A549 (cell line): ENCODE measurements around the gene ZBTB20. TPM values are rescaled to one million over a fixed set of nuclear protein-coding genes. Genes with fewer than 3 reads are reported as not detected.

Source experiments
- ATAC-seq, 2 experiments: fragments of 200-7000 bp in 1 of 2; fragments of >200 bp in 1 of 2; cut with Nextera tagmentation in 1 of 2; cut with Tn5 transposase in 1 of 2; 3 replicates each; pipeline versions ENCODE4 v1.8.0 to v1.9.1; 2018 to 2020; ENCODE audit warnings: mild to moderate bottlenecking in 1 of 2, moderate library complexity in 1 of 2
- CTCF ChIA-PET: fragments of 300-600 bp; sonication (Branson Sonifier 250); formaldehyde crosslinking; extraction: SDS; loops from one replicate; lab custom pipeline; 2021; ENCODE audit warnings: antibody characterized with exemption, inconsistent platforms; lab: Yijun Ruan, JAX
- POLR2A ChIA-PET: fragments of 350-600 bp; formaldehyde crosslinking; extraction: SDS; loops from one replicate; lab custom pipeline; 2021; ENCODE audit warnings: antibody characterized with exemption, inconsistent platforms; lab: Yijun Ruan, JAX
- DNase-seq, 2 experiments: peaks; one replicate each; pipeline versions ENCODE4 v3.0.0 to v3.0.0-alpha.2; 2011 to 2016; ENCODE audit warnings: low read depth in 1 of 2, low spot score in 1 of 2
- FAIRE-seq: peaks from 2 replicates; lab custom pipeline; 2011; peaks lifted over from hg19 to GRCh38; lab: Jason Lieb, UNC
- H3K27ac ChIP-seq, 2 experiments: fragments of >200 bp; sonication (Bioruptor Twin); formaldehyde crosslinking; 3 replicates each; pipeline ENCODE4 v1.5.1; 2016 to 2017
- H3K4me1 ChIP-seq: fragments of >200 bp; sonication (Bioruptor Twin); formaldehyde crosslinking; 3 replicates; pipeline ENCODE4 v1.6.1; 2016
- H3K4me2 ChIP-seq: fragments of >200 bp; sonication (Bioruptor Twin); formaldehyde crosslinking; 3 replicates; pipeline ENCODE4 v1.6.1; 2016
- H3K4me3 ChIP-seq: fragments of >200 bp; sonication (Bioruptor Twin); formaldehyde crosslinking; 3 replicates; pipeline ENCODE4 v1.5.1; 2016
- H3K9me3 ChIP-seq: fragments of >200 bp; sonication (Bioruptor Twin); formaldehyde crosslinking; 3 replicates; pipeline ENCODE4 v1.6.1; 2016
- BCL3 ChIP-seq: fragments of >200 bp; sonication (Bioruptor Twin); formaldehyde crosslinking; IDR thresholded peaks from 3 replicates; pipeline ENCODE4 v1.6.1; 2016
- BHLHE40 ChIP-seq: IDR thresholded peaks from 2 replicates; pipeline ENCODE4 v1.6.1; 2012; ENCODE audit warnings: low read depth, low read length, inconsistent platforms
- CHD2 ChIP-seq: fragments of 150-350 bp; IDR thresholded peaks from 2 replicates; pipeline ENCODE4 v1.6.1; 2014; ENCODE audit warnings: low read length; ENCODE audit not compliant: partially characterized antibody
- EHF ChIP-seq: fragments of 250-450 bp; sonication (Bioruptor Pico); IDR thresholded peaks from 2 replicates; pipeline ENCODE4 v1.5.0; 2020; ENCODE audit warnings: mild to moderate bottlenecking
- EP300 ChIP-seq, 2 experiments: fragments of >200 bp; sonication (Bioruptor Twin); formaldehyde crosslinking; IDR thresholded peaks; 2 replicates in 1 of 2; 3 replicates in 1 of 2; pipeline ENCODE4 v1.6.1; 2016 to 2017
- FOSL2 ChIP-seq, 2 experiments: fragments of 450-650 bp in 1 of 2; fragments of >200 bp in 1 of 2; sonication (Bioruptor Twin) in 1 of 2; formaldehyde crosslinking; IDR thresholded peaks; 2 replicates each; pipeline versions ENCODE4 v1.5.0 to v1.6.1; 2016 to 2020; ENCODE audit warnings: mild to moderate bottlenecking in 1 of 2, moderate library complexity in 1 of 2
- GATA3 ChIP-seq: IDR thresholded peaks from 2 replicates; pipeline ENCODE4 v1.6.1; 2012; ENCODE audit warnings: borderline replicate concordance
- HOXA7 ChIP-seq: fragments of 250-450 bp; sonication (Bioruptor Pico); IDR thresholded peaks from 2 replicates; pipeline ENCODE4 v1.5.0; 2020; ENCODE audit warnings: mild to moderate bottlenecking, moderate library complexity
- KDM5A ChIP-seq: fragments of 200-600 bp; sonication (generic); IDR thresholded peaks from 2 replicates; pipeline ENCODE4 v1.6.1; 2016; ENCODE audit warnings: antibody characterized with exemption, mild to moderate bottlenecking
- MAFK ChIP-seq: fragments of 450-650 bp; IDR thresholded peaks from 2 replicates; pipeline ENCODE4 v1.6.1; 2014; ENCODE audit not compliant: partially characterized antibody
- NFE2L2 ChIP-seq: fragments of 150-350 bp; conservative IDR thresholded peaks from 2 replicates; pipeline ENCODE4 v1.6.1; 2014; ENCODE audit warnings: low read length
- POLR2A ChIP-seq: IDR thresholded peaks from 2 replicates; pipeline ENCODE4 v1.6.1; 2012; ENCODE audit warnings: mild to moderate bottlenecking, low read length
- RFX5 ChIP-seq: fragments of 450-650 bp; IDR thresholded peaks from 2 replicates; pipeline ENCODE4 v1.7.1; 2014; ENCODE audit warnings: antibody characterized with exemption, mild to moderate bottlenecking, moderate library complexity
- TP53 ChIP-seq: fragments of 250-450 bp; sonication (Bioruptor Pico); IDR thresholded peaks from 2 replicates; pipeline ENCODE4 v1.5.0; 2021; ENCODE audit warnings: mild to moderate bottlenecking, moderate library complexity
- ZSCAN20 ChIP-seq: fragments of 250-450 bp; sonication (Bioruptor Pico); IDR thresholded peaks from 2 replicates; pipeline ENCODE4 v1.8.0; 2022; ENCODE audit warnings: mild to moderate bottlenecking, moderate library complexity
- WGBS: methylation state at CpG from one replicate; pipeline ENCODE4 v1.1.6; 2017; ENCODE audit errors: missing lambda C conversion rate; 5-methylcytosine and 5-hydroxymethylcytosine counted together
- polyA plus RNA-seq, 4 experiments: library from polyadenylated mRNA; depleted of rRNA in 3 of 4; stranded (reverse); fragments of >200 nt; fragmentation: RNase III in 1 of 4; extraction: RNeasy Plus Mini Kit Qiagen cat#74134 plus additional on column Dnase treatment in 1 of 4; gene quantifications; 2 replicates in 3 of 4; 3 replicates in 1 of 4; pipeline ENCODE4 v1.2.3, GENCODE V29; 2011 to 2017
- TF ChIP-seq, protein P1 (sequence below): fragments of 200-600 bp; sonication (generic); IDR thresholded peaks from 2 replicates; pipeline ENCODE4 v1.6.1; 2016; ENCODE audit warnings: antibody characterized with exemption, mild to moderate bottlenecking, moderate library complexity
- TF ChIP-seq, protein P2 (sequence below): fragments of 250-450 bp; sonication (Bioruptor Pico); IDR thresholded peaks from 2 replicates; pipeline ENCODE4 v1.5.0; 2020; ENCODE audit warnings: low read depth, mild to moderate bottlenecking, moderate library complexity
- TF ChIP-seq, protein P3 (sequence below): IDR thresholded peaks from 2 replicates; pipeline ENCODE4 v1.6.1; 2012

ZBTB20 gene
- polyA plus RNA-seq, 2 of the 4 experiments (the other 2 are of a cell fraction), result 0.85 to 5.0 TPM

GRCh38 chr3:114355653-114356052, 791.4 kb downstream of the ZBTB20 start:
- TF ChIP-seq NFE2L2, result no peak
- TF ChIP-seq, protein P1, sequence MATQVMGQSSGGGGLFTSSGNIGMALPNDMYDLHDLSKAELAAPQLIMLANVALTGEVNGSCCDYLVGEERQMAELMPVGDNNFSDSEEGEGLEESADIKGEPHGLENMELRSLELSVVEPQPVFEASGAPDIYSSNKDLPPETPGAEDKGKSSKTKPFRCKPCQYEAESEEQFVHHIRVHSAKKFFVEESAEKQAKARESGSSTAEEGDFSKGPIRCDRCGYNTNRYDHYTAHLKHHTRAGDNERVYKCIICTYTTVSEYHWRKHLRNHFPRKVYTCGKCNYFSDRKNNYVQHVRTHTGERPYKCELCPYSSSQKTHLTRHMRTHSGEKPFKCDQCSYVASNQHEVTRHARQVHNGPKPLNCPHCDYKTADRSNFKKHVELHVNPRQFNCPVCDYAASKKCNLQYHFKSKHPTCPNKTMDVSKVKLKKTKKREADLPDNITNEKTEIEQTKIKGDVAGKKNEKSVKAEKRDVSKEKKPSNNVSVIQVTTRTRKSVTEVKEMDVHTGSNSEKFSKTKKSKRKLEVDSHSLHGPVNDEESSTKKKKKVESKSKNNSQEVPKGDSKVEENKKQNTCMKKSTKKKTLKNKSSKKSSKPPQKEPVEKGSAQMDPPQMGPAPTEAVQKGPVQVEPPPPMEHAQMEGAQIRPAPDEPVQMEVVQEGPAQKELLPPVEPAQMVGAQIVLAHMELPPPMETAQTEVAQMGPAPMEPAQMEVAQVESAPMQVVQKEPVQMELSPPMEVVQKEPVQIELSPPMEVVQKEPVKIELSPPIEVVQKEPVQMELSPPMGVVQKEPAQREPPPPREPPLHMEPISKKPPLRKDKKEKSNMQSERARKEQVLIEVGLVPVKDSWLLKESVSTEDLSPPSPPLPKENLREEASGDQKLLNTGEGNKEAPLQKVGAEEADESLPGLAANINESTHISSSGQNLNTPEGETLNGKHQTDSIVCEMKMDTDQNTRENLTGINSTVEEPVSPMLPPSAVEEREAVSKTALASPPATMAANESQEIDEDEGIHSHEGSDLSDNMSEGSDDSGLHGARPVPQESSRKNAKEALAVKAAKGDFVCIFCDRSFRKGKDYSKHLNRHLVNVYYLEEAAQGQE, result no peak
- no peak for ATAC-seq
- Histone ChIP-seq H3K4me1 (no peaks in the 10 kb centered on the region), H3K4me2 (no peak overlapping the region), H3K27ac (no peak overlapping the region), H3K9me3 (no peaks in the 10 kb centered on the region), H3K4me3 (no peak overlapping the region)
- DNase-seq, result no peak
- ChIA-PET CTCF (interaction anchor here (1.3 kb wide), 1 partner anchor 28 kb away, joined by 3 read pairs; no protein-coding TSS in a partner anchor), POLR2A (no interaction called here)
- no peak for FAIRE-seq

DNA sequence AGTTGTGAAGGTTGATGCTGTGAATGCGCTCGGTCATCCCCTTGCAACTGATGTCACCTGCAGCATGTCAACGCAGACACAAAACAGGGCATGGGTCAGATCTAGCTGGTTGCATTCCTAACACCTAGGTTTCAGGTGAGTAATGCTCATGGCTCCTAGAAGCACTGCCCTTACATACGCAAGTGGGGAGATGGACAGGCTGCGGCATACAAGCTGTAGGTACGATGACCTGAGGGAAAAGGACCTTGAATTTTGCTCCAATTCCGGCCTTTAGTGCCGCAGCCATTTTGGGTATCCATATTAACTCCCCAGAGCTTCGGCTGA, 795.3 kb downstream of the ZBTB20 start:
- CTCF ChIA-PET, result interaction anchor here (0.8 to 1.5 kb wide), 2 partner anchors 13 to 32 kb away, joined by 3 to 4 read pairs; no protein-coding TSS in a partner anchor
- 93% methylated on average over 9 of the region's 9 CpGs for WGBS
- Histone ChIP-seq H3K4me3 (no peak overlapping the region), H3K9me3 (no peaks in the 10 kb centered on the region), H3K27ac (no peak overlapping the region), H3K4me1 (no peaks in the 10 kb centered on the region), H3K4me2 (no peak overlapping the region)
- FAIRE-seq, result no peak
- TF ChIP-seq POLR2A, result no peak
- no peak for TF ChIP-seq CHD2
- TF ChIP-seq FOSL2 (IDR thresholded peaks at IDR 0.05), result no peak
- TF ChIP-seq FOSL2 (CRISPR knock-in tag; IDR thresholded peaks at IDR 0.05), result no peak
- TF ChIP-seq BCL3, result no peak
- no peak for TF ChIP-seq EP300 (IDR thresholded peaks at IDR 0.05)
- TF ChIP-seq, protein P2, sequence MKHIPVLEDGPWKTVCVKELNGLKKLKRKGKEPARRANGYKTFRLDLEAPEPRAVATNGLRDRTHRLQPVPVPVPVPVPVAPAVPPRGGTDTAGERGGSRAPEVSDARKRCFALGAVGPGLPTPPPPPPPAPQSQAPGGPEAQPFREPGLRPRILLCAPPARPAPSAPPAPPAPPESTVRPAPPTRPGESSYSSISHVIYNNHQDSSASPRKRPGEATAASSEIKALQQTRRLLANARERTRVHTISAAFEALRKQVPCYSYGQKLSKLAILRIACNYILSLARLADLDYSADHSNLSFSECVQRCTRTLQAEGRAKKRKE (CRISPR knock-in tag), result no peak
- no peak for TF ChIP-seq ZSCAN20 (CRISPR knock-in tag)
- TF ChIP-seq MAFK, result no peak
- no peak for TF ChIP-seq RFX5
- TF ChIP-seq HOXA7 (CRISPR knock-in tag), result no peak
- TF ChIP-seq GATA3, result no peak
- TF ChIP-seq KDM5A, result no peak
- TF ChIP-seq BHLHE40, result no peak
- TF ChIP-seq TP53 (CRISPR knock-in tag), result no peak
- TF ChIP-seq EHF (CRISPR knock-in tag), result no peak
- TF ChIP-seq, protein P3, sequence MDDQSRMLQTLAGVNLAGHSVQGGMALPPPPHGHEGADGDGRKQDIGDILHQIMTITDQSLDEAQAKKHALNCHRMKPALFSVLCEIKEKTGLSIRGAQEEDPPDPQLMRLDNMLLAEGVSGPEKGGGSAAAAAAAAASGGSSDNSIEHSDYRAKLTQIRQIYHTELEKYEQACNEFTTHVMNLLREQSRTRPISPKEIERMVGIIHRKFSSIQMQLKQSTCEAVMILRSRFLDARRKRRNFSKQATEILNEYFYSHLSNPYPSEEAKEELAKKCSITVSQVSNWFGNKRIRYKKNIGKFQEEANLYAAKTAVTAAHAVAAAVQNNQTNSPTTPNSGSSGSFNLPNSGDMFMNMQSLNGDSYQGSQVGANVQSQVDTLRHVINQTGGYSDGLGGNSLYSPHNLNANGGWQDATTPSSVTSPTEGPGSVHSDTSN, result no peak
- POLR2A ChIA-PET, result no interaction called here
- no peak for ATAC-seq
- no peak for DNase-seq
